DND-41 (cell line): ENCODE measurements around the gene HTR3B.

Experiments used
- EZH2 ChIP-seq: IDR thresholded peaks from 3 replicates; pipeline ENCODE4 v1.6.1; 2012; ENCODE audit warnings: borderline replicate concordance, low read depth, mild to moderate bottlenecking, moderate library complexity, low read length, inconsistent platforms; ENCODE audit not compliant: severe bottlenecking
- TF ChIP-seq, protein P1 (sequence below): IDR thresholded peaks from 2 replicates; pipeline ENCODE4 v1.5.1; 2012; ENCODE audit warnings: borderline replicate concordance, low read length, moderate library complexity, mild to moderate bottlenecking; ENCODE audit not compliant: poor library complexity, severe bottlenecking; ENCODE audit errors: extremely low read depth

- TF ChIP-seq, protein P1, sequence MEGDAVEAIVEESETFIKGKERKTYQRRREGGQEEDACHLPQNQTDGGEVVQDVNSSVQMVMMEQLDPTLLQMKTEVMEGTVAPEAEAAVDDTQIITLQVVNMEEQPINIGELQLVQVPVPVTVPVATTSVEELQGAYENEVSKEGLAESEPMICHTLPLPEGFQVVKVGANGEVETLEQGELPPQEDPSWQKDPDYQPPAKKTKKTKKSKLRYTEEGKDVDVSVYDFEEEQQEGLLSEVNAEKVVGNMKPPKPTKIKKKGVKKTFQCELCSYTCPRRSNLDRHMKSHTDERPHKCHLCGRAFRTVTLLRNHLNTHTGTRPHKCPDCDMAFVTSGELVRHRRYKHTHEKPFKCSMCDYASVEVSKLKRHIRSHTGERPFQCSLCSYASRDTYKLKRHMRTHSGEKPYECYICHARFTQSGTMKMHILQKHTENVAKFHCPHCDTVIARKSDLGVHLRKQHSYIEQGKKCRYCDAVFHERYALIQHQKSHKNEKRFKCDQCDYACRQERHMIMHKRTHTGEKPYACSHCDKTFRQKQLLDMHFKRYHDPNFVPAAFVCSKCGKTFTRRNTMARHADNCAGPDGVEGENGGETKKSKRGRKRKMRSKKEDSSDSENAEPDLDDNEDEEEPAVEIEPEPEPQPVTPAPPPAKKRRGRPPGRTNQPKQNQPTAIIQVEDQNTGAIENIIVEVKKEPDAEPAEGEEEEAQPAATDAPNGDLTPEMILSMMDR: no peak
- TF ChIP-seq EZH2: no peak
Observed at GRCh38 chr11:113874581-113875233, 29.9 kb upstream of the HTR3B start.
